GM12892 (cell line): ENCODE data around the gene FBXW8.

Source experiments
- POLR2A ChIP-seq: IDR thresholded peaks from 2 replicates; pipeline ENCODE4 v1.6.1; 2011; ENCODE audit warnings: low read depth, low read length, control low read depth
- POLR2AphosphoS5 ChIP-seq: IDR thresholded peaks from 2 replicates; pipeline ENCODE4 v1.6.1; 2011; ENCODE audit warnings: low read depth, low read length, control low read depth
- TAF1 ChIP-seq: IDR thresholded peaks from 2 replicates; pipeline ENCODE4 v1.6.1; 2011; ENCODE audit warnings: low read depth, mild to moderate bottlenecking, control low read depth, low read length, borderline replicate concordance

DNA sequence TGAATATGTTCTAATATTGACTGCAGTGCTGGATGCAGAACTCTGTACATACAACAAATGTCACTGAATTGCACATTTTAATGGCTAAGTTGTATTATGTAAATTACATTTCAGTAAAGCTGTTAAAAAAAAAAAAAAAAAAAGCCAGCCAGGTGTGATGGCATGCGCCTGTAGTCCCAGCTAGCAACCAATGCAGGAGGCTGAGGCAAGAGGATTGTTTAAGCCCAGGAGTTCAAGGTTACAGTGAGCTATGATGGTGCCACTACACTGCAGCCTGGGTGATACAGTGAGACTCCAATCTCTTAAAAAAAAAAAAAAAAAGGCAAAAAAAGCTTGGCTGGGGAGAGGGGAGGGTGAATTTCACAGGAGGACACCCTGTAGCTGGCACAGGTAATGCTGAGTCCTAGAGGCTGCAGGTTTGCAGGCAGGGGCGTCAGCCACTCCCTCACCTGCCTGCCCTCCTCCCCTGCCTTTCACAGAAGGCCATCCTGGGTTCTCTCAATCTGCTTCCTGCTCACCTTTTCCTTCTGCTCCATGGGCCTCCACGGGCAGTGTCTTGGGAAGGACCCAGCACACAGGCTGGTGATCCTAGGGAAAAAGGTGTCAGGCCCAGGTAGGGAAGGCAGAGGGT, 147.8 kb downstream of the FBXW8 start:
- TF ChIP-seq POLR2AphosphoS5 (no peak), POLR2A (no peak), TAF1 (no peak)
